Measurements from ENCODE around the gene TELO2.

GRCh38 chr16:1512774-1513173 is 19.6 kb downstream of the TELO2 start:
- TF ChIP-seq CTCF (IDR thresholded peaks at IDR 0.05) (no peak), POLR2A (IDR thresholded peaks at IDR 0.05) (no peak)
